Stimulated activated CD4-positive, alpha-beta T cell treated with anti-CD3 and anti-CD28 coated beads, Interleukin-15, amount 100 ng/mL, for 1 hour (primary cell): ENCODE measurements around the gene PMS1.
"Not testable (repeated sequence)": the region's sequence is repeated elsewhere in the genome, so short reads cannot be mapped to it uniquely, and the experiment has no call there.

Experiments
- DNase-seq, 2 donors: peaks; one replicate each; pipeline ENCODE4 v3.0.0-alpha.2; 2020; ENCODE audit warnings: low read depth in 1 of 2, low spot score in 1 of 2

The PMS1 gene

GRCh38 chr2:189783927-189784867 lies at the start of gene PMS1, which contains the start of gene ORMDL1:
TSS of gene PMS1 (plus strand) at chr2:189784450. CDS start at chr2:189791810, 7,360 bp downstream.
TSS of gene ORMDL1 (minus strand) at chr2:189784339. CDS start at chr2:189782595, 1,744 bp downstream.
- peak; percentile 87 to 92 for DNase-seq

GRCh38 chr2:189751080-189751658 lies 33.1 kb upstream of the PMS1 start:
- DNase-seq = no peak

- no peak for DNase-seq
Observed at GRCh38 chr2:189756311-189756952, 27.8 kb upstream of the PMS1 start.

- not testable (repeated sequence) for DNase-seq
Observed at GRCh38 chr2:189760154-189760553, 24.1 kb upstream of the PMS1 start.

GRCh38 chr2:189762229-189762550 lies 22.1 kb upstream of the PMS1 start:
- no peak for DNase-seq

DNA sequence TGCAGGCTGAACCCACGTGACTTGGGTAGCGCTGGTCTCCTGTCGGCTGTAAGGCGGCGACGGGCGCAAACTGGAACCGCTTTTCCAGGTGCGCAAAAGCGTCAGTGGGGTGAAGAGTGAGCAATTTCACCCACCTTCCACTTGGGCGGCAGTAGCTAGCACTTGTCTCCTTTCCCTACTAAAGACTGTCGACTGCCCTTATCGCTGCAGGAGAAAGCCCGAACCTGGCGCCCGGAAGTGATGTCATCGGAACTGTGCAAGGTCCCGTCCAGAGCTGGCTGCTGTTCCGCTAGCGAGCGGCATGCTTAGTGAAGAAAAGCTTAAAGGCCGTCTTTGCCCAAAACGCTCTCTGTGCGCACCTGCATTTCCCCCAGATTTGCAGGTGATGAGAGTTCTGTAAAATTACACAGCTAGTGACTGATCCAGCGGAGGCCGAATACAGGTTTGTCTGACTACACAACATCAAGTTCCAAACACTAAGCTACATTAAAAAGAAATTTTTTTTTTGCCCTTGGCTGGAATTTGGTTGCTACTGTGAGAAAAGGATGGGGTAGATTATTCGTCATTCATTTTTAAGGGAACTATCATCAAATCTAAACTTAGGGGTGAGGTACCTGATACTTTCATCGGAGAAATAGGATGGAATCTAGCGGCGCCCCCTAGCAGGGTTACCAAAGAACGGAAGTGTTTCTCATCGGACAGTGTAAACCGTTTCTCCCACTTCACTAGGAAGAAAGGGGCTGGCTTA lies 21.5 kb upstream of the PMS1 start, which contains the start of gene OSGEPL1:
Gene OSGEPL1 (minus strand): TSS at position 242 of the 748 bp plus-strand sequence. CDS start 1,152 bp downstream, outside the sequence.
- peak; percentile 72 to 81 for DNase-seq

DNA sequence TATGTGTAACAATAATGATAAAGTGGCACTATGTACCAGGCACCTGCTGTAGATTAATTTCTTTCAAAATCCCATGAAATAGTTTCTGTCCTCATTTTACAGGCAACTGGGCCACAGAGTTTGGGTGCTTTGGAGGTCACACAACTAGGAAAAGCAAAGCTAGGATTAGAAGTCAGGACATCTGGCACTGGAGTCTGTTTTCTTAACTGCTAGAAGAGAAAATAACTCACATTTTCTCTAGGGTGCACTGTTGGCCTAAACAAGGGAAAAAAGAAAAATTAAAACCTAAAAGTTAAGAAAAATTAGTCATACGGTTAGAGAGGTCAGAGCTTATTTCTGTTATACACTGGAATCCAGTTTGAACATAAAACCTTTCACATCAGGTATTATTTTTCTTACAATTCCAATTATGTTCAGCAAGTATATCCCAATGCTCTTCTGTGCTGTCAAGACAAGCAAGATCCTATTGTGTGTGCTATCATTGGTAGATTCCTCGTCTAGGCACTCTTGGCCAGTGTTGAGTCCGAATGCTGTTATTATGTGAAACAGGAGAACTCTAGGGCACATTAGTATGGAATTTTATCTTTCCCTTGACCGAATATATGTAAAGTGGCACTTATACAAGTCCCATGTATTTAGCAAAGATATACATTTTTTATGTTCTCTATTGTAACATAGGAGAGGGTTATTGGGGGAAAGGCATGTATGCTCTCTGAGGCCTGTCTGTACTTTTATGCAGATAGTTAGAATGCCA lies 20.2 kb upstream of the PMS1 start:
- DNase-seq = no peak

GRCh38 chr2:189770590-189771322 lies 13.5 kb upstream of the PMS1 start:
- DNase-seq = no peak

DNA sequence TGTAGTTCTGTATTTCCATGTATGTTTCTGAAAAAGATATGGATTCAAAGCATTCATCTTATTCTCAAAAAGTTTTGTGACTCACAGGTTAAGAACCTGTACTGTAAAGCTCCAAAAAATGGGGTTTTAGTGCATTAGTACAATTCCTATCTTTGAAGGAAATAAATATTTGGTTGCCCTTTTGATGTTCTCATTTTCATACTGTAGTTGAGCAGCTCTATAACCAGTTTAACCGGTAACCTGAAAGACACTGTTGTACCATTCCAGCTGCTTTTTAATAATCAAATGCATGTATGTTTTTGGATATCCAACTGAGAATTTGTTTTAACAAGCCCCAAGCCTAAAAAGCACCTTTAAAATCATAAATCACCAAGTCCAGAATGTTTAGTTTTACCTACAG lies 12.0 kb upstream of the PMS1 start:
- DNase-seq = no peak

GRCh38 chr2:189782221-189782671 lies 2.0 kb upstream of the PMS1 start:
- no peak for DNase-seq

DNA sequence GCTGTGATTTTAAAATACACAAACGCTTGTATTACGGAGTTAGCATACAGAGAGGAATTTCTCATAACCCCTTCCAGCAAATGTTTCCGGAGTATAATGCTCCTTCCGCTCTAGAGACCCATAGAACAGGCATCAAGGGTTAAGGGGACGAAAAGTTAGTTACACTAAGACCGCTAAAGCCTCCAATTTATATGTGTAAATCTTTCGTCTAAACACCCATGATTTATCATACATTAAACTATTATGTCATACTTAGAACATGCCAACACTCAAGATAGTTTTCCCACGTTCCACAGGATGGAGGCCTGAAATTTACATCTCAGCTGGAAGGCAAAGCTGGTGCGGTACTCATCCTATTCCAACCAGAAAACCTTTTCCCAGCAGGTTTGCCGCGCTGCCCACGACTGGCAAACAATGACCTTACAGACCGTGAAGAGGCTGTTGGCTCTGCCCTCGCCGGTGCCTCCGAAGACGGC lies 761 bp upstream of the PMS1 start:
- DNase-seq = no peak

DNA sequence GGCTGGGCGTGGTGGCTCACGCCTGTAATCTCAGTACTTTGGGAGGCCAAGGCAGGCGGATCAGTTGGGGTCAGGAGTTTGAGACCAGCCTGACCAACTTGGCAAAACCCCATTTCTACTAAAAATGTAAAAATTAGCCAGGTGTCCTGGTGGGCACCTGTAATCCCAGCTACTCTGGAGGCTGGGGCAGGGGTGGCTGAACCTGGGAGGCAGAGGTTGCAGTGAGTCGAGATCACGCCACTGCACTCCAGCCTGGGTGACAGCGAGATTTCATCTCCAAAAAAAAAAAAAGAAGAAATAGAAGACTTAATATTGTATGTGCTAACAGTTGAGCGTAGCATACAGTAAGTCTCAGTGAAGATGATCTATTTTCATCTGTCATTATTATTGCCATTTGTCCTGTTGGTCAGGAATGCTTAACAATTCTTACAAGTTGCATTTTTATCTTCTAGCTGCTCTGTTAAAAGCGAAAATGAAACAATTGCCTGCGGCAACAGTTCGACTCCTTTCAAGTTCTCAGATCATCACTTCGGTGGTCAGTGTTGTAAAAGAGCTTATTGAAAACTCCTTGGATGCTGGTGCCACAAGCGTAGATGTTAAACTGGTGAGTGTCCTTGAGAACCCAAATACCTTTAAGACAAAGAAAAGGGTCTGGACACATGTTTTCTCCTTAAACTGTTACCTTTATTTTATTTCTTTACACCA lies 7.2 kb downstream of the PMS1 start:
- no peak for DNase-seq

GRCh38 chr2:189794310-189794709 lies 10.1 kb downstream of the PMS1 start:
- no peak for DNase-seq

- no peak for DNase-seq
Observed at GRCh38 chr2:189797902-189798301, 13.7 kb downstream of the PMS1 start.

- DNase-seq = no peak
Observed at GRCh38 chr2:189798312-189799029, 14.2 kb downstream of the PMS1 start.

GRCh38 chr2:189799030-189799331 lies 14.7 kb downstream of the PMS1 start:
- DNase-seq = no peak

DNA sequence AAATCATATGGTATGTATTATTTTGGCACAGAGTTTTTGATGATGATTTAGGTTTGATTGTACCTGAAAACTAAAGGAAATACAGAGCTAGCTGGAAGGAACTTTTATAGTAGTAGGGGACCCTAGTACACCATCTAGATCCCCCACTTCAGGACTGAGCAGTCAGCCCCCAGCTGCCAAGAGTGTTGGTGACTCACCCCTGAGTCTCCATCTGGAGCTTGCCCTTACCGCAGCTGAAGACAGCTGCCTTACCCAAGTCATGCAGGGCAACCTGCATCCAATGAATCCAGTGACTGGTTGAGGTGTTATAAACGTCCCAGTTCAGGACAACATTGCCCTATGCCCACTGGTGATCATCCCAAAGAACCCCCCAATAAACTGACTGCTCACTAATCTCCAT lies 15.3 kb downstream of the PMS1 start:
- no peak for DNase-seq

DNA sequence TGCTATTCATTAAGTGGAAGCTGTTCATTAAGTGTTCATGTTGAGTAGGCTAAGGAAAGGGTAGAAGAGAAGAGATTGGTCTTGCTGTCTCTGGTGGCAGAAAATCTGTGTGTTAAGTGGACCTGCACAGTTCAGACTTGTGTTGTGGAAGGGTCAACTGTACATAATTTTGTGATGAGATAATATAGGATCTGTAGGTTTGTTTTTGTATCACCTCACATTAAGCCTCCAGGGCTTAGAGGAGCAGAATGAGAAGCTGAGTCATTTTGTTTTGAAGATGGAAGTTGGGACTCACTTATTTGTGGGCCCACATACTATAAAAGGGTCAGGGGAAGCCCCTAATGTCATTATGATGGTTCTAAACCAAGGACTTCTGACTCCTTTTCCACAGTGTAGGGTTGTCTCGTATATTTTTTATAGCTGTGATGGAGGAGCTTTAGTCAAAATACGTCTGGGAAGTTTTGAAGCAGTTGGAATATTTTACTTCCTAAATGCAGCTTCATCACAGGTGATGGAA lies 18.2 kb downstream of the PMS1 start:
- no peak for DNase-seq
